Measurements from ENCODE around the gene NANS. TPM values are rescaled to one million over a fixed set of nuclear protein-coding genes. Genes with fewer than 3 reads are reported as not detected.

NANS gene
- polyA plus RNA-seq, 3 donors: 41.3 to 109 (median 95.9) TPM

- Histone ChIP-seq H3K4me2 (replicated peaks; ENCODE audit: extremely low read depth, low read length, poor library complexity, severe bottlenecking) (no peak overlapping the region), H3K9ac (ENCODE audit: insufficient read depth, low read length, poor library complexity, severe bottlenecking) (no peak overlapping the region), H2AFZ (ENCODE audit: insufficient read depth, low read depth, low read length, poor library complexity, severe bottlenecking) (no peak overlapping the region), H4K20me1 (ENCODE audit: insufficient read depth, low read length) (peaks cover 45% of the 10 kb centered on the region), H3K4me1 (ENCODE audit: control insufficient read depth in 1 of 2, insufficient read depth in 2 of 2, low read length in 2 of 2) (no peaks in the 10 kb centered on the region), H3K79me2 (ENCODE audit: insufficient read depth, low read length) (peaks cover 69% of the 10 kb centered on the region), H3K36me3 (replicated peaks in 1 of 2; ENCODE audit: control insufficient read depth in 1 of 2, insufficient read depth in 2 of 2, low read length in 2 of 2) (peaks cover 46 to 92% of the 10 kb centered on the region in 2 donors), H3K27me3 (ENCODE audit: control insufficient read depth in 2 of 2, insufficient read depth in 2 of 2, low read length in 2 of 2) (no peaks in the 10 kb centered on the region), H3K9me3 (replicated peaks in 1 of 2; ENCODE audit: control insufficient read depth in 1 of 2, insufficient read depth in 1 of 2, low read length in 2 of 2) (no peaks in the 10 kb centered on the region), H3K4me3 (replicated peaks in 1 of 3; ENCODE audit: low read depth in 2 of 3, low read length in 3 of 3) (no peak overlapping the region), H3K27ac (ENCODE audit: low read depth in 1 of 2, low read length in 2 of 2) (peak overlapping the region in 1 of 2 donors; percentile 17)
- H3K4me3 Mint-ChIP-seq: no peak overlapping the region
- H3K27me3 Mint-ChIP-seq (ENCODE audit: low read depth in 3 of 3): no peaks in the 10 kb centered on the region
- WGBS (ENCODE audit: insufficient coverage): 96% methylated on average over 4 of the region's 8 CpGs
- TF ChIP-seq CTCF (IDR thresholded peaks at IDR 0.05): no peak
- H3K27ac Mint-ChIP-seq: peak overlapping the region in 2 of 7 donors; percentile 57 to 58
- H3K9me3 Mint-ChIP-seq: peaks cover 0 to 2% (median 0%) of the 10 kb centered on the region in 7 donors
- DNase-seq: no peak
- peaks cover 9% of the 10 kb centered on the region for H3K4me1 Mint-ChIP-seq
- H3K36me3 Mint-ChIP-seq: peaks cover 55 to 82% of the 10 kb centered on the region in 2 donors
- intact Hi-C loops (cut with micrococcal nuclease): no loop called here
These were observed 8.3 kb downstream of the NANS start for GRCh38 chr9:98064623-98065392.

- Histone ChIP-seq H3K4me3 (replicated peaks in 1 of 3; ENCODE audit: low read depth in 2 of 3, low read length in 3 of 3) (no peak overlapping the region), H3K9ac (ENCODE audit: insufficient read depth, low read length, poor library complexity, severe bottlenecking) (no peak overlapping the region), H3K27ac (ENCODE audit: low read depth in 1 of 2, low read length in 2 of 2) (peak overlapping the region in 1 of 2 donors; percentile 43), H2AFZ (ENCODE audit: insufficient read depth, low read depth, low read length, poor library complexity, severe bottlenecking) (no peak overlapping the region), H3K36me3 (replicated peaks in 1 of 2; ENCODE audit: control insufficient read depth in 1 of 2, insufficient read depth in 2 of 2, low read length in 2 of 2) (peaks cover 38 to 84% of the 10 kb centered on the region in 2 donors), H3K4me1 (ENCODE audit: control insufficient read depth in 1 of 2, insufficient read depth in 2 of 2, low read length in 2 of 2) (no peaks in the 10 kb centered on the region), H3K4me2 (replicated peaks; ENCODE audit: extremely low read depth, low read length, poor library complexity, severe bottlenecking) (no peak overlapping the region), H3K27me3 (ENCODE audit: control insufficient read depth in 2 of 2, insufficient read depth in 2 of 2, low read length in 2 of 2) (no peaks in the 10 kb centered on the region), H4K20me1 (ENCODE audit: insufficient read depth, low read length) (peaks cover 35% of the 10 kb centered on the region), H3K9me3 (replicated peaks in 1 of 2; ENCODE audit: control insufficient read depth in 1 of 2, insufficient read depth in 1 of 2, low read length in 2 of 2) (no peaks in the 10 kb centered on the region), H3K79me2 (ENCODE audit: insufficient read depth, low read length) (peaks cover 67% of the 10 kb centered on the region)
- no peak for DNase-seq
- Mint-ChIP-seq H3K36me3 (peaks cover 52 to 79% of the 10 kb centered on the region in 2 donors), H3K9me3 (peaks cover 0 to 2% (median 0%) of the 10 kb centered on the region in 7 donors), H3K4me3 (no peak overlapping the region), H3K27me3 (ENCODE audit: low read depth in 3 of 3) (no peaks in the 10 kb centered on the region), H3K27ac (peak overlapping the region in 3 of 7 donors; percentile 25 to 81 (median 41)), H3K4me1 (peaks cover 8% of the 10 kb centered on the region)
- no peak for TF ChIP-seq CTCF (IDR thresholded peaks at IDR 0.05)
- no CpG with 5 or more reads among the region's 3 CpGs for WGBS (ENCODE audit: insufficient coverage)
- intact Hi-C loops (cut with micrococcal nuclease): no loop called here
These were observed 9.7 kb downstream of the NANS start for GRCh38 chr9:98066235-98066634.

Measured in CD14-positive monocyte (primary cell).